ENCODE measurements around the gene ESRRA. TPM values are rescaled to one million over a fixed set of nuclear protein-coding genes. Genes with fewer than 3 reads are reported as not detected.

Gene ESRRA
- total and polyA plus RNA-seq, 9 of the 15 experiments (the other 6 are each of a cell fraction or from before 2014, with no cell fraction given) = 0.27 to 89.7 (median 23.7) TPM

DNA sequence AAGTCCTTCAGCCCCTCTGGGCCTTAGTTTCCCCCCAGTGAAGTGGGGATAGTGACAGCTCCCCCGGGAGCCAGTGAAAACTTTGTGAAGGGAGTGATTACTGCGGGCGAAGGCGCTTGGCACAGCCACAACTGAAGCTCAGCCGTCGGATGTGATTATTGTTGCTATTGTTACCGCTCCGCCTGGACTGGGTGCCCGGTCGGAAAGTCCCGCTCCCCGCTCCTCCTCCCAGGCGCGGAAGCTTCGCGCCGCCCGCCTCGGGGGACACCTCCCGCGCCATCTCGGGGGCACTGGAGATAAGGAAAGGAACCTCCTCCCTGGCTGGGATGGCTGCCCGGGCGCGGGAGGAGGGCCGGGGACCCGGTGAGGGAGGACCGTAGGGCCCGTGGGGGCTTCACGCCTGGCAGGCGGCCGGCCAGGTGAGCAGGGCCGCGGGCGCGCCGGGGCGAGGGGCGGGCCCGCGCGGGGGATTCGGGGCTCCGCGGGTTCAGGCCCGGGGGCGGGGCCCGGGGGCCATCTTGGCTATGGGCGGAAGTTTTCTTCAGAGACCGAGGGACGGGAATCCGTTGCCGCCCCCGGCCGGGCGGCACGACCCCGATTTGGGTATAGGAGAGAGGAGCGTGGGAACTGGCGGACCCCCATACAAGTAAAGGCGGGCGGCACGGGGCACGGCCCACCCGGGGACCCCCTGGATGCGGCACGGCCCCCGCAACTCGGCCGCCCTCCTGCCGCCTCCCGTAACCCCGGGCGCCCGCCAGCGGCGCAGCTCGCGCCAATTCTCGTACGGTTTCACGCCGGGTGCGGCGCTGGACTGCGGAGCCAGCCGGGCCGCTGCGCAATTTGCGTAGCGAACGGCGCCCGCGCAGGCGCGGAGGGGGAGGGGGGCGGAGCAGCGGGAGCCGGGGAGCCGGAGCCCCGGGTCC is 20.1 kb upstream of the ESRRA start, which contains the start of gene GPR137 (continued):
- TF ChIP-seq, protein P1, sequence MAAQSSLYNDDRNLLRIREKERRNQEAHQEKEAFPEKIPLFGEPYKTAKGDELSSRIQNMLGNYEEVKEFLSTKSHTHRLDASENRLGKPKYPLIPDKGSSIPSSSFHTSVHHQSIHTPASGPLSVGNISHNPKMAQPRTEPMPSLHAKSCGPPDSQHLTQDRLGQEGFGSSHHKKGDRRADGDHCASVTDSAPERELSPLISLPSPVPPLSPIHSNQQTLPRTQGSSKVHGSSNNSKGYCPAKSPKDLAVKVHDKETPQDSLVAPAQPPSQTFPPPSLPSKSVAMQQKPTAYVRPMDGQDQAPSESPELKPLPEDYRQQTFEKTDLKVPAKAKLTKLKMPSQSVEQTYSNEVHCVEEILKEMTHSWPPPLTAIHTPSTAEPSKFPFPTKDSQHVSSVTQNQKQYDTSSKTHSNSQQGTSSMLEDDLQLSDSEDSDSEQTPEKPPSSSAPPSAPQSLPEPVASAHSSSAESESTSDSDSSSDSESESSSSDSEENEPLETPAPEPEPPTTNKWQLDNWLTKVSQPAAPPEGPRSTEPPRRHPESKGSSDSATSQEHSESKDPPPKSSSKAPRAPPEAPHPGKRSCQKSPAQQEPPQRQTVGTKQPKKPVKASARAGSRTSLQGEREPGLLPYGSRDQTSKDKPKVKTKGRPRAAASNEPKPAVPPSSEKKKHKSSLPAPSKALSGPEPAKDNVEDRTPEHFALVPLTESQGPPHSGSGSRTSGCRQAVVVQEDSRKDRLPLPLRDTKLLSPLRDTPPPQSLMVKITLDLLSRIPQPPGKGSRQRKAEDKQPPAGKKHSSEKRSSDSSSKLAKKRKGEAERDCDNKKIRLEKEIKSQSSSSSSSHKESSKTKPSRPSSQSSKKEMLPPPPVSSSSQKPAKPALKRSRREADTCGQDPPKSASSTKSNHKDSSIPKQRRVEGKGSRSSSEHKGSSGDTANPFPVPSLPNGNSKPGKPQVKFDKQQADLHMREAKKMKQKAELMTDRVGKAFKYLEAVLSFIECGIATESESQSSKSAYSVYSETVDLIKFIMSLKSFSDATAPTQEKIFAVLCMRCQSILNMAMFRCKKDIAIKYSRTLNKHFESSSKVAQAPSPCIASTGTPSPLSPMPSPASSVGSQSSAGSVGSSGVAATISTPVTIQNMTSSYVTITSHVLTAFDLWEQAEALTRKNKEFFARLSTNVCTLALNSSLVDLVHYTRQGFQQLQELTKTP (IDR thresholded peaks at IDR 0.05; ENCODE audit: low read depth in 1 of 2, partially characterized antibody in 2 of 2) = no peak
- TF ChIP-seq ZBTB17 (CRISPR knock-in tag; IDR thresholded peaks at IDR 0.05) = no peak
- TF ChIP-seq RBM17 (IDR thresholded peaks at IDR 0.05; ENCODE audit: borderline replicate concordance, low read depth, low read length) = no peak
- TF ChIP-seq CREB1 (IDR thresholded peaks at IDR 0.05) = 0 out of 2 replicates have a peak, but pooled peaks have one; percentile 9
- TF ChIP-seq CREB1 (CRISPR knock-in tag; IDR thresholded peaks at IDR 0.05) = no peak; the same call in 1 of the 2 replicates
- TF ChIP-seq, protein P2, sequence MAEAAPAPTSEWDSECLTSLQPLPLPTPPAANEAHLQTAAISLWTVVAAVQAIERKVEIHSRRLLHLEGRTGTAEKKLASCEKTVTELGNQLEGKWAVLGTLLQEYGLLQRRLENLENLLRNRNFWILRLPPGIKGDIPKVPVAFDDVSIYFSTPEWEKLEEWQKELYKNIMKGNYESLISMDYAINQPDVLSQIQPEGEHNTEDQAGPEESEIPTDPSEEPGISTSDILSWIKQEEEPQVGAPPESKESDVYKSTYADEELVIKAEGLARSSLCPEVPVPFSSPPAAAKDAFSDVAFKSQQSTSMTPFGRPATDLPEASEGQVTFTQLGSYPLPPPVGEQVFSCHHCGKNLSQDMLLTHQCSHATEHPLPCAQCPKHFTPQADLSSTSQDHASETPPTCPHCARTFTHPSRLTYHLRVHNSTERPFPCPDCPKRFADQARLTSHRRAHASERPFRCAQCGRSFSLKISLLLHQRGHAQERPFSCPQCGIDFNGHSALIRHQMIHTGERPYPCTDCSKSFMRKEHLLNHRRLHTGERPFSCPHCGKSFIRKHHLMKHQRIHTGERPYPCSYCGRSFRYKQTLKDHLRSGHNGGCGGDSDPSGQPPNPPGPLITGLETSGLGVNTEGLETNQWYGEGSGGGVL (CRISPR knock-in tag; IDR thresholded peaks at IDR 0.05) = no peak
- TF ChIP-seq, protein P3, sequence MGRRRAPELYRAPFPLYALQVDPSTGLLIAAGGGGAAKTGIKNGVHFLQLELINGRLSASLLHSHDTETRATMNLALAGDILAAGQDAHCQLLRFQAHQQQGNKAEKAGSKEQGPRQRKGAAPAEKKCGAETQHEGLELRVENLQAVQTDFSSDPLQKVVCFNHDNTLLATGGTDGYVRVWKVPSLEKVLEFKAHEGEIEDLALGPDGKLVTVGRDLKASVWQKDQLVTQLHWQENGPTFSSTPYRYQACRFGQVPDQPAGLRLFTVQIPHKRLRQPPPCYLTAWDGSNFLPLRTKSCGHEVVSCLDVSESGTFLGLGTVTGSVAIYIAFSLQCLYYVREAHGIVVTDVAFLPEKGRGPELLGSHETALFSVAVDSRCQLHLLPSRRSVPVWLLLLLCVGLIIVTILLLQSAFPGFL (CRISPR knock-in tag; IDR thresholded peaks at IDR 0.05) = no peak
- TF ChIP-seq, protein P4, sequence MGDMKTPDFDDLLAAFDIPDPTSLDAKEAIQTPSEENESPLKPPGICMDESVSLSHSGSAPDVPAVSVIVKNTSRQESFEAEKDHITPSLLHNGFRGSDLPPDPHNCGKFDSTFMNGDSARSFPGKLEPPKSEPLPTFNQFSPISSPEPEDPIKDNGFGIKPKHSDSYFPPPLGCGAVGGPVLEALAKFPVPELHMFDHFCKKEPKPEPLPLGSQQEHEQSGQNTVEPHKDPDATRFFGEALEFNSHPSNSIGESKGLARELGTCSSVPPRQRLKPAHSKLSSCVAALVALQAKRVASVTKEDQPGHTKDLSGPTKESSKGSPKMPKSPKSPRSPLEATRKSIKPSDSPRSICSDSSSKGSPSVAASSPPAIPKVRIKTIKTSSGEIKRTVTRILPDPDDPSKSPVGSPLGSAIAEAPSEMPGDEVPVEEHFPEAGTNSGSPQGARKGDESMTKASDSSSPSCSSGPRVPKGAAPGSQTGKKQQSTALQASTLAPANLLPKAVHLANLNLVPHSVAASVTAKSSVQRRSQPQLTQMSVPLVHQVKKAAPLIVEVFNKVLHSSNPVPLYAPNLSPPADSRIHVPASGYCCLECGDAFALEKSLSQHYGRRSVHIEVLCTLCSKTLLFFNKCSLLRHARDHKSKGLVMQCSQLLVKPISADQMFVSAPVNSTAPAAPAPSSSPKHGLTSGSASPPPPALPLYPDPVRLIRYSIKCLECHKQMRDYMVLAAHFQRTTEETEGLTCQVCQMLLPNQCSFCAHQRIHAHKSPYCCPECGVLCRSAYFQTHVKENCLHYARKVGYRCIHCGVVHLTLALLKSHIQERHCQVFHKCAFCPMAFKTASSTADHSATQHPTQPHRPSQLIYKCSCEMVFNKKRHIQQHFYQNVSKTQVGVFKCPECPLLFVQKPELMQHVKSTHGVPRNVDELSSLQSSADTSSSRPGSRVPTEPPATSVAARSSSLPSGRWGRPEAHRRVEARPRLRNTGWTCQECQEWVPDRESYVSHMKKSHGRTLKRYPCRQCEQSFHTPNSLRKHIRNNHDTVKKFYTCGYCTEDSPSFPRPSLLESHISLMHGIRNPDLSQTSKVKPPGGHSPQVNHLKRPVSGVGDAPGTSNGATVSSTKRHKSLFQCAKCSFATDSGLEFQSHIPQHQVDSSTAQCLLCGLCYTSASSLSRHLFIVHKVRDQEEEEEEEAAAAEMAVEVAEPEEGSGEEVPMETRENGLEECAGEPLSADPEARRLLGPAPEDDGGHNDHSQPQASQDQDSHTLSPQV (IDR thresholded peaks at IDR 0.05) = no peak
- TF ChIP-seq, protein P5, sequence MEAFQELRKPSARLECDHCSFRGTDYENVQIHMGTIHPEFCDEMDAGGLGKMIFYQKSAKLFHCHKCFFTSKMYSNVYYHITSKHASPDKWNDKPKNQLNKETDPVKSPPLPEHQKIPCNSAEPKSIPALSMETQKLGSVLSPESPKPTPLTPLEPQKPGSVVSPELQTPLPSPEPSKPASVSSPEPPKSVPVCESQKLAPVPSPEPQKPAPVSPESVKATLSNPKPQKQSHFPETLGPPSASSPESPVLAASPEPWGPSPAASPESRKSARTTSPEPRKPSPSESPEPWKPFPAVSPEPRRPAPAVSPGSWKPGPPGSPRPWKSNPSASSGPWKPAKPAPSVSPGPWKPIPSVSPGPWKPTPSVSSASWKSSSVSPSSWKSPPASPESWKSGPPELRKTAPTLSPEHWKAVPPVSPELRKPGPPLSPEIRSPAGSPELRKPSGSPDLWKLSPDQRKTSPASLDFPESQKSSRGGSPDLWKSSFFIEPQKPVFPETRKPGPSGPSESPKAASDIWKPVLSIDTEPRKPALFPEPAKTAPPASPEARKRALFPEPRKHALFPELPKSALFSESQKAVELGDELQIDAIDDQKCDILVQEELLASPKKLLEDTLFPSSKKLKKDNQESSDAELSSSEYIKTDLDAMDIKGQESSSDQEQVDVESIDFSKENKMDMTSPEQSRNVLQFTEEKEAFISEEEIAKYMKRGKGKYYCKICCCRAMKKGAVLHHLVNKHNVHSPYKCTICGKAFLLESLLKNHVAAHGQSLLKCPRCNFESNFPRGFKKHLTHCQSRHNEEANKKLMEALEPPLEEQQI (IDR thresholded peaks at IDR 0.05) = no peak
- no peak for TF ChIP-seq CEBPG (CRISPR knock-in tag; IDR thresholded peaks at IDR 0.05)
- no peak for TF ChIP-seq CEBPG (tag; conservative IDR thresholded peaks at IDR 0.05 in 1 of 2, IDR thresholded peaks at IDR 0.05 in 1 of 2)
